Left lung (tissue), 10 donors: Measurements from ENCODE around the gene FAM171A2. TPM values are rescaled to one million over a fixed set of nuclear protein-coding genes. Genes with fewer than 3 reads are reported as not detected.

Experiments
- ATAC-seq: fragments of 200-7000 bp; cut with Tn5 transposase; one replicate; pipeline ENCODE4 v1.9.1; 2020; ENCODE audit warnings: moderate library complexity
- DNase-seq, 4 donors: peaks; one replicate each; pipeline ENCODE4 v3.0.0-alpha.2; 2013 to 2020
- H3K27ac ChIP-seq, 2 donors: fragments of 200-600 bp; sonication (generic) in 1 of 2; one replicate each; pipeline versions ENCODE4 v1.5.0 to v1.8.0; 2020 to 2021
- H3K27me3 ChIP-seq, 2 donors: fragments of 200-600 bp; sonication (generic) in 1 of 2; one replicate each; pipeline versions ENCODE4 v1.5.0 to v1.8.0; 2020 to 2021
- H3K36me3 ChIP-seq, 2 donors: fragments of 200-600 bp; sonication (generic) in 1 of 2; one replicate each; pipeline versions ENCODE4 v1.5.0 to v1.8.0; 2020 to 2021
- H3K4me1 ChIP-seq, 2 donors: fragments of 200-600 bp; one replicate each; pipeline ENCODE4 v1.8.0; 2021
- H3K4me3 ChIP-seq, 2 donors: fragments of 200-600 bp; sonication (generic) in 1 of 2; one replicate each; pipeline versions ENCODE4 v1.5.0 to v1.8.0; 2020 to 2021; ENCODE audit warnings: mild to moderate bottlenecking in 1 of 2
- H3K9me3 ChIP-seq, 2 donors: fragments of 200-600 bp; sonication (generic) in 1 of 2; one replicate each; pipeline versions ENCODE4 v1.5.0 to v1.8.0; 2020 to 2021
- intact Hi-C, 2 donors: fragments of 100-400 bp; cut with DNase I; formaldehyde crosslinking; loops; one replicate each; pipeline versions ENCODE4 v1.11.2 to v1.14.2; 2022
- polyA plus RNA-seq, 6 donors: library from polyadenylated mRNA; unstranded; fragments of 120-200 nt; gene quantifications; one replicate each; pipeline ENCODE4 v1.2.1, GENCODE V29; 2013; ENCODE audit not compliant: insufficient read length in 6 of 6
- total RNA-seq, 2 donors: library from RNA; stranded (reverse); fragmentation: NEBNext Ultra II Directional; extraction: Animal tissue kit (Norgen Biotek cat#: 25700); gene quantifications; one replicate each; pipeline ENCODE4 v1.2.1, GENCODE V29; 2021
- TF ChIP-seq, protein P1 (sequence below), 2 donors: fragments of 200-600 bp; sonication (generic) in 1 of 2; IDR thresholded peaks; one replicate each; pipeline versions ENCODE4 v1.5.0 to v1.8.0; 2021; ENCODE audit warnings: antibody characterized with exemption in 2 of 2
- donor health status: DM: no; HTN: yes; CAD: no.
- donor health status: DM: no; HTN: no; CAD: no.

FAM171A2 gene
- total and polyA plus RNA-seq, 8 donors = 1.4 to 34.0 (median 29.4) TPM

DNA sequence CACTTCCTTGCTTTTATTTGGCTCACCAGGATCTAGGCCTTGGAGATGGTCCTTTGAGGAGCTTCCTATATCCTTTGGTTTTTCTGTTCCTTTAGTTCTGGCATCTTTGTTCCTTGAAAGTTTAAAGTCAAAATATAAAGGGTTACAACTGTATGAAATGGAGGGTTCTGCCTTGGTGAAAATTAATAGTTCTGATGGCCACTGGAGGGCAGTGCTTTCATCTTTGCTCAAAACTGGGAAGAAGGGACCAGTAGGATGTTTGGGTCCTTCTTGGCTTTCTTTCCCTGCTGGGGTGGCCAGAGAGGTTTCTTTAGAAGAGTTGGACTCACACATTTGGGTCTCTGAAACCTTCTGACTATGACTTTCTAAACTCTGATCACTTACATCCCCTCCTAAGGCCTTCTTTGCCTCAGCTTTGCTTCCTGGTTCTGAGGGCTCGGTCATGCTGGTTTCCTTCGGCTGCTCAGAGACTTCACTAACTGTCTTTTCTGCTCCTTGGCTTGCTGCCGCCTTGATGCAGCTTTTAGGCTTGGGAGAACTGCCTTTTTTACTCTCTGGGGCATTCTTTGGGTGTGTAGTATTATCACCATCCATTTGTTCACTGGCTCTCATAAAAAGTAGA, 36.7 kb upstream of the FAM171A2 start:
- Histone ChIP-seq H3K36me3 (peaks cover 0 to 85% of the 10 kb centered on the region in 2 donors), H3K4me1 (no peaks in the 10 kb centered on the region), H3K27me3 (no peaks in the 10 kb centered on the region), H3K9me3 (no peaks in the 10 kb centered on the region), H3K27ac (no peak overlapping the region), H3K4me3 (no peak overlapping the region)
- DNase-seq = peak in 1 of 4 donors; percentile 17
- TF ChIP-seq, protein P1, sequence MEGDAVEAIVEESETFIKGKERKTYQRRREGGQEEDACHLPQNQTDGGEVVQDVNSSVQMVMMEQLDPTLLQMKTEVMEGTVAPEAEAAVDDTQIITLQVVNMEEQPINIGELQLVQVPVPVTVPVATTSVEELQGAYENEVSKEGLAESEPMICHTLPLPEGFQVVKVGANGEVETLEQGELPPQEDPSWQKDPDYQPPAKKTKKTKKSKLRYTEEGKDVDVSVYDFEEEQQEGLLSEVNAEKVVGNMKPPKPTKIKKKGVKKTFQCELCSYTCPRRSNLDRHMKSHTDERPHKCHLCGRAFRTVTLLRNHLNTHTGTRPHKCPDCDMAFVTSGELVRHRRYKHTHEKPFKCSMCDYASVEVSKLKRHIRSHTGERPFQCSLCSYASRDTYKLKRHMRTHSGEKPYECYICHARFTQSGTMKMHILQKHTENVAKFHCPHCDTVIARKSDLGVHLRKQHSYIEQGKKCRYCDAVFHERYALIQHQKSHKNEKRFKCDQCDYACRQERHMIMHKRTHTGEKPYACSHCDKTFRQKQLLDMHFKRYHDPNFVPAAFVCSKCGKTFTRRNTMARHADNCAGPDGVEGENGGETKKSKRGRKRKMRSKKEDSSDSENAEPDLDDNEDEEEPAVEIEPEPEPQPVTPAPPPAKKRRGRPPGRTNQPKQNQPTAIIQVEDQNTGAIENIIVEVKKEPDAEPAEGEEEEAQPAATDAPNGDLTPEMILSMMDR (IDR thresholded peaks at IDR 0.05) = peak; percentile 10 to 15
- peak; percentile 56 for ATAC-seq
- intact Hi-C loops = no loop called here

DNA sequence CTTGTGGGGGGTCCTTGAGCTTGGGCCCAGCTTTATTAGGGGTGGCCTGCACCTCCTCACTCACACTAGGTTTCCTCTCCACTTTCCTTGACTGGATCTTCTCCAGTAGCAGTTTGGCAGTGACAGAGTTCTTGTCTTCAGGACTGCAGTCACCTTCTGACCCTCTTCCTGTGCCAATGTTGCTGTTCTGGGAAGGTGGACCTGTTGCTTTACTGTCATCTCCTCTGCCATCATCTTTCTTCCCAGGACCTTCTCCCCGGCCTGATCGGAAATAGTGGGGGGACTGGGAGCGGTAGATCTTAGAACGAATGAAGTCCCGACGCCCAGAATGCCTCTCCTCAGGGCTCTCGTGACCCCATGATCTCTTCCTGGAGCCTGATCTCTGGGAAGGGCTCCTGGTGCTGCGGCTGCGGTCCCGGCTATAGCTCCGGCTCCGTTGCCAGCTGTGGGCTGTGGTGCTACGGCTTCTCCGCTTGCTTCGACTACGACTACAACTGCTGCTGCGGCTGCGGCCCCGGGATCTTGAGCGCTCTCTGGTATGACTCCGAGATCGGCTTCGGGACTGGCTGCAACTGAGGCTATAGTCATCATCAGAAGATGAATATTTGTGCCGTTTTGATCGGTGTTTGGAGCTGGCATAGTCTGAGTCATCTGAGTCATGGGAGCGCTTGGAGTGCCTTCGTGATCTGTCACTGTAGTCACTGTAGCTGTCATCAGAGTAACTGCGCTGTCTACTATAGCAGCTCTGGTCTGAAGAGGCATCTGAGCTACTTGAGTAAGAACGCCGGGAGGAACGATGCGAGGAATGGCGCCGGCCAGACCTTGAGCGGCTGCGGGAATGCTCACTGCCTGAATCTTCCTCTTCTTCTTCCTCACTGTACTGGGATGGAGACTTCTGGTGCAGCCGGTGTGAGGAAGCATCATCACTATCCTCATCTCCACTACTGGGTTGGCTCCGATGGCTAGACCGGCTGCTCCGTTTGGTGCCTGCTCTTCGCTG, 35.3 kb upstream of the FAM171A2 start:
- Histone ChIP-seq H3K27me3 (no peaks in the 10 kb centered on the region), H3K9me3 (no peaks in the 10 kb centered on the region), H3K4me3 (no peak overlapping the region), H3K27ac (no peak overlapping the region), H3K36me3 (peaks cover 0 to 71% of the 10 kb centered on the region in 2 donors), H3K4me1 (no peaks in the 10 kb centered on the region)
- intact Hi-C loops = loop anchor here in 1 of 2 donors (10.0 kb wide), 1 partner anchor 106 kb away; the partner anchor contains the start of gene GPATCH8
- ATAC-seq (no peak), DNase-seq (no peak)
- TF ChIP-seq, protein P1 (IDR thresholded peaks at IDR 0.05) = no peak

DNA sequence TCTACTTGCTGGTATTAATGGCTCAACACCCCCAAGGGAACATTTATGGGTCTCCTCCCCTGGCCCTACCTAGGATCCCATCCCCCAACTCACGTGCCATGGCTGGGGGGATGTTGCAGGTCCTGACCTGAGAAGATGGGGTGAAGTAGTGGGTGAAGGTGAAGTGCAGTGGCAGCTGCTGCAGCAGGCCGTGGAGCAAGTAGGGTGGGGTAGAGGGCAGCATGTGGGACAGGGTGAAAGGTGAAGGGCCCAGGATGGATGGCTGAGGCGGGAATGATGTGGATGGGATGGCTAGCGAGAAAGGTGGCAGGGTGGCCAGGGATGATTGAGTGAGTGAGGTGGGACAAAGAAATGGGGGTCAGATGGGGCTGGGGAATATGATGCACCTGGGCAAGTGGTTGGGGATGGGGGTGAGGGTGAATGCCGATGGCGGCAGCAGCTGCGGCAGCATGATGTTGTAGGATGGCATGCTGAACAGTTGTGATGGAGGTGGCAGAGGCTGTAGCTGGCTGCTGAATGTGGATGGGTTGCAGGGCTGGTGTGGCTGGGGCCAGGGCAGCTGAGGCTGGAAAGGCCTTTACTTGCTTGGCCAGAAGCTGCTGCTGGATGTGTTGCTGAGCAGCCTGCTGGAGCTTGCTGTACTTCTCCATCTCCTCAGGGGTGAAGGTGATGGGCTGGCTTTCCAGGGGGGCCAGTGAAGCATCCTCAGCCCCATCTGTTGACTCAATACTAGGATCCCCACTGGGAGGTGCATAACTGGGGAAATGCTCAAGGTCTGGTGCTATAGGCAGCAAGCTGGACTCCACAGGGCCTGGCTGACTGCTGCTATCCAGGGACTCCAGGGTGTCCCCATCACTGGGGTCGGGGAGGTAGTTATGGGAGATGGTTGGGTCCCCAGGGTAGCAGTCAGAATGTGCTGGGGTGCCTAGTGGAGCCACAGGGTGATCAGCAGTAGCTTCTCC, 34.1 kb upstream of the FAM171A2 start:
- Histone ChIP-seq H3K27ac (no peak overlapping the region), H3K27me3 (no peaks in the 10 kb centered on the region), H3K4me1 (no peaks in the 10 kb centered on the region), H3K4me3 (no peak overlapping the region), H3K9me3 (no peaks in the 10 kb centered on the region), H3K36me3 (peaks cover 0 to 59% of the 10 kb centered on the region in 2 donors)
- intact Hi-C loops = loop anchor here in 1 of 2 donors (10.0 kb wide), 1 partner anchor 107 kb away; the partner anchor contains the start of gene GPATCH8
- no peak for DNase-seq
- TF ChIP-seq, protein P1 (IDR thresholded peaks at IDR 0.05) = no peak
- no peak for ATAC-seq

DNA sequence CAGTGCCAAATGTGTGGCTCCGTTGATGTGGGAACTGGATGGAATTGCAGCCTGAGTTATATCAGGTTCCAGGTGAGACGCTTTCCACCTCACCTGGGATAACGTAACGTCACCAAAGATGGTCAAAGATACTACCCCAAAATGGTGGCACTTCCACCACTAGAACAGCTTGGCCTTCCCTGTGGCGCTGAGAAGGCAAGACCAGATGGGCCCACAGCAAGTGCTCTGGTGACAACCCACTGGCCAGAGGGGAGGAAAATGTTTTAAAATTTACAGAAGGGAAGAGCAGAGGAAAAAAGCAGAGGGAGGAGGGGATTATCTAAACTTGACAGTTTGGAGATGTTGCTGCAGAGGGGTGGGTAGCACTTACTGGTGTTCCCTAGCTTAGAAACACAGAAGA, 33.3 kb upstream of the FAM171A2 start:
- Histone ChIP-seq H3K27ac (no peak overlapping the region), H3K27me3 (no peaks in the 10 kb centered on the region), H3K36me3 (peaks cover 0 to 53% of the 10 kb centered on the region in 2 donors), H3K9me3 (no peaks in the 10 kb centered on the region), H3K4me3 (no peak overlapping the region), H3K4me1 (no peaks in the 10 kb centered on the region)
- DNase-seq (no peak), ATAC-seq (no peak)
- TF ChIP-seq, protein P1 (IDR thresholded peaks at IDR 0.05) = no peak
- intact Hi-C loops = loop anchor here in 1 of 2 donors (10.0 kb wide), 1 partner anchor 108 kb away; the partner anchor contains the start of gene GPATCH8
